ENCODE data around the gene AATK. TPM values are rescaled to one million over a fixed set of nuclear protein-coding genes. Genes with fewer than 3 reads are reported as not detected.

AATK gene
- total and polyA plus RNA-seq, 11 donors, result 1.3 to 12.0 (median 9.3) TPM

- Histone ChIP-seq H3K27ac (peak overlapping the region in 7 of 12 donors; percentile 8 to 76 (median 67)), H3K4me1 (peaks cover 0 to 43% (median 12%) of the 10 kb centered on the region in 12 donors), H3K36me3 (peaks cover 0 to 36% (median 3%) of the 10 kb centered on the region in 9 donors), H3K9me3 (no peaks in the 10 kb centered on the region), H3K27me3 (no peaks in the 10 kb centered on the region), H3K4me3 (no peak overlapping the region)
- TF ChIP-seq CTCF (IDR thresholded peaks at IDR 0.05) (no peak), POLR2A (IDR thresholded peaks at IDR 0.05) (no peak)
- DNase-seq (no peak), ATAC-seq (no peak)
- WGBS, 4 donors, result 85 to 91% (median 90%) methylated on average over 6 to 14 of the region's 14 CpGs
- intact Hi-C loops (cut with DNase I), result no loop called here
These were observed 30.0 kb upstream of the AATK start for GRCh38 chr17:81195941-81196495.

GRCh38 chr17:81194941-81195901 lies 29.2 kb upstream of the AATK start:
- Histone ChIP-seq H3K9me3 (no peaks in the 10 kb centered on the region), H3K27me3 (no peaks in the 10 kb centered on the region), H3K4me1 (peaks cover 0 to 43% (median 12%) of the 10 kb centered on the region in 12 donors), H3K4me3 (no peak overlapping the region), H3K36me3 (peaks cover 0 to 38% (median 3%) of the 10 kb centered on the region in 9 donors), H3K27ac (peak overlapping the region in 11 of 12 donors; percentile 26 to 76 (median 64))
- intact Hi-C loops (cut with DNase I), result loop anchor here in 1 of 10 donors (5.0 kb wide), 1 partner anchor 48 kb away; no protein-coding TSS in a partner anchor
- TF ChIP-seq CTCF (IDR thresholded peaks at IDR 0.05), result no peak
- no peak for TF ChIP-seq POLR2A (IDR thresholded peaks at IDR 0.05)
- WGBS, 4 donors, result 73 to 80% (median 76%) methylated on average over 28 to 37 of the region's 37 CpGs
- DNase-seq (peak; percentile 39 to 87 (median 79)), ATAC-seq (peak; percentile 80 to 90 (median 87))

- no peaks in the 10 kb centered on the region for H3K27me3 ChIP-seq
- H3K4me1 ChIP-seq, result peaks cover 0 to 43% (median 12%) of the 10 kb centered on the region in 12 donors
- no peak overlapping the region for H3K4me3 ChIP-seq
- no peak for ATAC-seq
- intact Hi-C loops (cut with DNase I), result loop anchor here in 1 of 10 donors (5.0 kb wide), 1 partner anchor 47 kb away; no protein-coding TSS in a partner anchor
- peak in 1 of 5 donors; percentile 6 for DNase-seq
- peaks cover 0 to 40% (median 3%) of the 10 kb centered on the region in 9 donors for H3K36me3 ChIP-seq
- peak overlapping the region in 2 of 12 donors; percentile 67 to 71 for H3K27ac ChIP-seq
- H3K9me3 ChIP-seq, result no peaks in the 10 kb centered on the region
- 82 to 88% (median 87%) methylated on average over 11 to 21 of the region's 21 CpGs for whole genome bisulfite sequencing, 4 donors
- TF ChIP-seq POLR2A (IDR thresholded peaks at IDR 0.05), result no peak
- no peak for TF ChIP-seq CTCF (IDR thresholded peaks at IDR 0.05)
These were observed 28.3 kb upstream of the AATK start for GRCh38 chr17:81194225-81194760.
